Tracheal epithelial cell (primary cell): ENCODE results near the gene NGEF. TPM values are rescaled to one million over a fixed set of nuclear protein-coding genes. Genes with fewer than 3 reads are reported as not detected.

ENCODE experiments used
- total RNA-seq: library from RNA; depleted of rRNA; stranded (reverse); fragments of >200 nt; gene quantifications from 2 replicates; pipeline ENCODE4 v1.2.1, GENCODE V29; 2014

NGEF gene
- 0.21 and 0.96 TPM in 2 replicates for total RNA-seq

GRCh38 chr2:233013027-233013461, at the start of gene NGEF:
NGEF (minus strand) TSS chr2:233013256; CDS start chr2:232974890, 38,366 bp downstream.

GRCh38 chr2:233059797-233060500, 46.9 kb upstream of the NGEF start, which contains the start of gene INPP5D:
INPP5D (plus strand) TSS chr2:233060342; CDS start chr2:233060479, 137 bp downstream.

GRCh38 chr2:233032551-233033320, 19.7 kb upstream of the NGEF start, which contains the start of gene NEU2:
NEU2 (plus strand) TSS chr2:233032672; CDS start chr2:233032672, 0 bp downstream.

GRCh38 chr2:232870018-232870765, 142.9 kb downstream of the NGEF start, which contains the start of gene SNORC:
SNORC (plus strand) TSS chr2:232870264; CDS start chr2:232870342, 78 bp downstream.

Other genes starting within 250 kb of the NGEF start
- gene KCNJ13, start 236.7 kb downstream of the NGEF start, total RNA-seq = not detected in 2 replicates
- 0.24 and 1.3 TPM in 2 replicates for gene SNORC, start 143.0 kb downstream of the NGEF start, total RNA-seq
- gene NEU2, start 19.4 kb upstream of the NGEF start, total RNA-seq = not detected in 2 replicates
- gene INPP5D, start 47.1 kb upstream of the NGEF start, total RNA-seq = 21.9 and 66.3 TPM in 2 replicates
- gene ATG16L1, start 238.4 kb upstream of the NGEF start, total RNA-seq = 30.3 and 55.7 TPM in 2 replicates